Sigmoid colon (tissue), 7 donors: ENCODE results near the gene NF2. TPM values are rescaled to one million over a fixed set of nuclear protein-coding genes. Genes with fewer than 3 reads are reported as not detected.

ENCODE experiments used
- DNase-seq: peaks from one replicate; pipeline ENCODE4 v3.0.0-alpha.2; 2019
- H3K27ac ChIP-seq, 4 donors: fragments of 200-600 bp; sonication (generic); one replicate each; pipeline ENCODE4 v1.5.1; 2016 to 2019; ENCODE audit warnings: mild to moderate bottlenecking in 1 of 4
- H3K27me3 ChIP-seq, 3 donors: fragments of 200-600 bp; sonication (generic); one replicate each; pipeline ENCODE4 v1.5.1; 2019; ENCODE audit warnings: mild to moderate bottlenecking in 1 of 3
- H3K36me3 ChIP-seq, 4 donors: fragments of 200-600 bp; sonication (generic); one replicate each; pipeline ENCODE4 v1.5.1; 2016 to 2019
- H3K4me1 ChIP-seq, 4 donors: fragments of 200-600 bp; sonication (generic); one replicate each; pipeline ENCODE4 v1.5.1; 2017 to 2019
- H3K4me3 ChIP-seq, 4 donors: fragments of 200-600 bp; sonication (generic); one replicate each; pipeline ENCODE4 v1.5.1; 2017 to 2019; ENCODE audit warnings: mild to moderate bottlenecking in 2 of 4, moderate library complexity in 1 of 4
- H3K9me3 ChIP-seq, 4 donors: fragments of 200-600 bp in 3 of 4; sonication (generic) in 3 of 4; one replicate each; pipeline versions ENCODE4 v1.5.1 to v1.6.1; 2013 to 2019
- CTCF ChIP-seq, 4 experiments: fragments of 450-650 bp in 3 of 4; fragments of 200-600 bp in 1 of 4; IDR thresholded peaks; one replicate each; pipeline ENCODE4 v1.5.1; 2016 to 2019; ENCODE audit warnings: antibody characterized with exemption in 4 of 4, mild to moderate bottlenecking in 3 of 4, moderate library complexity in 2 of 4
- EP300 ChIP-seq, 4 donors: sonication (generic); formaldehyde crosslinking; IDR thresholded peaks; one replicate each; pipeline ENCODE4 v1.6.1; 2017; ENCODE audit warnings: antibody characterized with exemption in 4 of 4
- POLR2A ChIP-seq, 2 donors: fragments of 450-650 bp; IDR thresholded peaks; one replicate each; pipeline ENCODE4 v1.6.1; 2016; ENCODE audit warnings: antibody characterized with exemption in 2 of 2, mild to moderate bottlenecking in 2 of 2, moderate library complexity in 2 of 2
- POLR2AphosphoS5 ChIP-seq, 4 donors: sonication (generic); formaldehyde crosslinking; IDR thresholded peaks; one replicate each; pipeline ENCODE4 v1.6.1; 2017; ENCODE audit warnings: antibody characterized with exemption in 4 of 4
- WGBS, 2 donors: extraction: QIAGEN DNeasy Blood & Tissue Kit; methylation state at CpG; one replicate each; pipeline ENCODE4 v1.1.7; 2013; 5-methylcytosine and 5-hydroxymethylcytosine counted together
- intact Hi-C: fragments of 100-400 bp; cut with DNase I; formaldehyde crosslinking; loops from one replicate; pipeline ENCODE4 v1.15.1; 2023
- polyA plus RNA-seq, 3 donors: library from polyadenylated mRNA; stranded (reverse); fragments of 200-250 nt; gene quantifications; one replicate each; pipeline ENCODE4 v1.2.3, GENCODE V29; 2013
- total RNA-seq, 4 donors: library from RNA; depleted of rRNA; stranded (reverse); fragments of >200 nt; gene quantifications; one replicate each; pipeline ENCODE4 v1.1.0, GENCODE V29; 2016
- donor health status: healthy with polysubstance abuse.
- donor health status: Bipolar disorder and iron deficiency.
- donor health status: healthy.

NF2 gene
- total and polyA plus RNA-seq, 7 donors, result 3.6 to 34.3 (median 18.7) TPM

- WGBS, 2 donors, result 1% methylated on average over 115 of the region's 115 CpGs
- DNase-seq, result no peak
- Histone ChIP-seq H3K27ac (no peak within 1 kb of the TSS), H3K36me3 (no peaks in the 10 kb centered on the region), H3K27me3 (peaks cover 23 to 63% (median 47%) of the 10 kb centered on the region in 3 donors), H3K9me3 (no peaks in the 10 kb centered on the region), H3K4me3 (peak within 1 kb of the TSS in 3 of 4 donors; percentile 11 to 40 (median 20)), H3K4me1 (peaks cover 0 to 16% (median 11%) of the 10 kb centered on the region in 4 donors)
- TF ChIP-seq POLR2A (IDR thresholded peaks at IDR 0.05) (no peak), EP300 (IDR thresholded peaks at IDR 0.05) (no peak)
- intact Hi-C loops, result no loop called here
Measured at GRCh38 chr22:29719899-29720645, 116.6 kb downstream of the NF2 start, which contains the start of gene CABP7. TSS of gene CABP7 (plus strand) at chr22:29720003. CDS start at chr22:29720425, 422 bp downstream.

- Histone ChIP-seq H3K36me3 (no peaks in the 10 kb centered on the region), H3K27ac (no peak overlapping the region), H3K9me3 (no peaks in the 10 kb centered on the region), H3K4me3 (peak overlapping the region in 3 of 4 donors; percentile 3 to 40 (median 20)), H3K27me3 (peaks cover 23 to 57% (median 47%) of the 10 kb centered on the region in 3 donors), H3K4me1 (peaks cover 0 to 16% (median 11%) of the 10 kb centered on the region in 4 donors)
- TF ChIP-seq CTCF (IDR thresholded peaks at IDR 0.05) (no peak), POLR2A (IDR thresholded peaks at IDR 0.05) (no peak), POLR2AphosphoS5 (IDR thresholded peaks at IDR 0.05) (no peak), EP300 (IDR thresholded peaks at IDR 0.05) (no peak)
- intact Hi-C loops, result no loop called here
- 7 to 8% methylated on average over 53 of the region's 53 CpGs for WGBS, 2 donors
- DNase-seq, result no peak
Measured at GRCh38 chr22:29720811-29721323, 117.4 kb downstream of the NF2 start.

- peaks cover 23 to 54% (median 46%) of the 10 kb centered on the region in 3 donors for H3K27me3 ChIP-seq
- H3K27ac ChIP-seq, result no peak overlapping the region
- 70 to 78% methylated on average over 7 of the region's 7 CpGs for WGBS, 2 donors
Measured at GRCh38 chr22:29722151-29722550, 118.7 kb downstream of the NF2 start.

GRCh38 chr22:29722587-29722986, 119.2 kb downstream of the NF2 start:
- H3K36me3 ChIP-seq, result no peaks in the 10 kb centered on the region
- H3K4me1 ChIP-seq, result peaks cover 0 to 16% (median 11%) of the 10 kb centered on the region in 4 donors
- H3K9me3 ChIP-seq, result no peaks in the 10 kb centered on the region
- H3K27ac ChIP-seq, result no peak overlapping the region
- WGBS, 2 donors, result 84 to 85% methylated on average over 16 of the region's 16 CpGs
- intact Hi-C loops, result no loop called here
- DNase-seq, result no peak
- peaks cover 23 to 50% (median 42%) of the 10 kb centered on the region in 3 donors for H3K27me3 ChIP-seq
- TF ChIP-seq CTCF (IDR thresholded peaks at IDR 0.05) (no peak), POLR2A (IDR thresholded peaks at IDR 0.05) (no peak), EP300 (IDR thresholded peaks at IDR 0.05) (no peak)
- H3K4me3 ChIP-seq, result no peak overlapping the region

More at GRCh38 chr22:29722151-29722550, 118.7 kb downstream of the NF2 start:
- peaks cover 0 to 16% (median 11%) of the 10 kb centered on the region in 4 donors for H3K4me1 ChIP-seq
- H3K9me3 ChIP-seq, result no peaks in the 10 kb centered on the region
- no peak overlapping the region for H3K4me3 ChIP-seq
- no peak for TF ChIP-seq EP300 (IDR thresholded peaks at IDR 0.05)
- no peak for TF ChIP-seq POLR2A (IDR thresholded peaks at IDR 0.05)
- no peak for TF ChIP-seq POLR2AphosphoS5 (IDR thresholded peaks at IDR 0.05)
- TF ChIP-seq CTCF (IDR thresholded peaks at IDR 0.05), result no peak
- intact Hi-C loops, result no loop called here
- no peak for DNase-seq
- H3K36me3 ChIP-seq, result no peaks in the 10 kb centered on the region

GRCh38 chr22:29723766-29724165, 120.3 kb downstream of the NF2 start:
- no peaks in the 10 kb centered on the region for H3K9me3 ChIP-seq
- no peak for TF ChIP-seq CTCF (IDR thresholded peaks at IDR 0.05)
- no peak for TF ChIP-seq EP300 (IDR thresholded peaks at IDR 0.05)
- no peak for TF ChIP-seq POLR2AphosphoS5 (IDR thresholded peaks at IDR 0.05)
- no peak for TF ChIP-seq POLR2A (IDR thresholded peaks at IDR 0.05)
- H3K36me3 ChIP-seq, result no peaks in the 10 kb centered on the region
- peaks cover 0 to 16% (median 11%) of the 10 kb centered on the region in 4 donors for H3K4me1 ChIP-seq
- H3K4me3 ChIP-seq, result no peak overlapping the region
- DNase-seq, result no peak
- no peak overlapping the region for H3K27ac ChIP-seq
- intact Hi-C loops, result no loop called here
- peaks cover 23 to 38% (median 32%) of the 10 kb centered on the region in 3 donors for H3K27me3 ChIP-seq
- 90 to 96% methylated on average over 10 of the region's 10 CpGs for WGBS, 2 donors
